ENCODE measurements around the gene ETS2.

The ETS2 gene

GRCh38 chr21:38839328-38840286 is 33.9 kb downstream of the ETS2 start:
- no peak for TF ChIP-seq CTCF (IDR thresholded peaks at IDR 0.05)

GRCh38 chr21:38840456-38841300 is 34.9 kb downstream of the ETS2 start:
- TF ChIP-seq CTCF (IDR thresholded peaks at IDR 0.05), result no peak

GRCh38 chr21:38841472-38841871 is 35.7 kb downstream of the ETS2 start:
- TF ChIP-seq CTCF (IDR thresholded peaks at IDR 0.05), result no peak

- TF ChIP-seq CTCF (IDR thresholded peaks at IDR 0.05), result no peak
These were observed 36.4 kb downstream of the ETS2 start for GRCh38 chr21:38842079-38842478.

- no peak for TF ChIP-seq CTCF (IDR thresholded peaks at IDR 0.05)
These were observed 37.6 kb downstream of the ETS2 start for GRCh38 chr21:38843379-38843778.

- TF ChIP-seq CTCF (IDR thresholded peaks at IDR 0.05), result no peak
These were observed 38.2 kb downstream of the ETS2 start for GRCh38 chr21:38843806-38844503.

- TF ChIP-seq CTCF (IDR thresholded peaks at IDR 0.05), result no peak
These were observed 41.8 kb downstream of the ETS2 start for GRCh38 chr21:38847556-38847955.

All from LNCAP (cell line).